GM12874 (cell line): ENCODE data around the gene ADRM1.

Experiments
- CTCF ChIP-seq: IDR thresholded peaks from 2 replicates; pipeline ENCODE4 v1.5.1; 2011; ENCODE audit warnings: low read depth, mild to moderate bottlenecking, control low read depth, low read length, moderate library complexity; ENCODE audit not compliant: insufficient read depth

ADRM1 gene

DNA sequence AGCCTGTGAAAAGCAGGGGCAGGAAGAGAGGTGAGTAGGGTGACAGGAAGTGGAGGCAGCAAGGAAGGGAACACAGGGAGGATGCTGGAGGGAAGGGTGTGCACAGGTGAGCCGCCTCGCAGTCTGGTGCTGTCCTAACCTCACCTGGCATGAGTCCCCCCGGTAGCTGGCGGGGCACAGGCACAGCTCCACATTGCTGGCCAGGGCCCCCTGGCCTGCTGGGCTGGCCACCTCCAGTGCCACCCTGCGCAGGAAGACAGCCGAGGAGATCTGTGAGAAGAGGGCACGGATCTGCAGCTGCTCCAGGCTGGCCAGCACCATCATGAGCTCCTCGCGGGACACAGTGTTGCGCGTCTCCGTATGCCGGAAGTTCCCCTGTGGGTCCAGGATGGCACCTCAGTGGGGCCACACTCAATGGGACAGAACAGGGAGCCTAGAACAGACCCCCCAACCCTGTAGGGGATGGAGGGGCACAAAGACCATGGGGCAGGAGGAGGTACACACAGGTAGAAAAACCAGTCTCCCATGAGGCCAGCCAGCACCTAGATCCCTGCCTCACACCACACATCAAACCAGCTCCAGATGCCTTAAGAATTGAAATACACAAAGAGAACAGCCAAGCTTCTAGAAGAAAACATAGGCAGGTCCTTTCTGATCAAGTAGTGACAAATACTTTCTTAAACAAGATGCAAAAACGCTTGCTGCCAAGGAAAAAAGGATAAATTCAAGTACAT is 22.5 kb downstream of the ADRM1 start:
- no peak for TF ChIP-seq CTCF

- no peak for TF ChIP-seq CTCF
These were observed 23.8 kb downstream of the ADRM1 start for GRCh38 chr20:62326559-62326958.

DNA sequence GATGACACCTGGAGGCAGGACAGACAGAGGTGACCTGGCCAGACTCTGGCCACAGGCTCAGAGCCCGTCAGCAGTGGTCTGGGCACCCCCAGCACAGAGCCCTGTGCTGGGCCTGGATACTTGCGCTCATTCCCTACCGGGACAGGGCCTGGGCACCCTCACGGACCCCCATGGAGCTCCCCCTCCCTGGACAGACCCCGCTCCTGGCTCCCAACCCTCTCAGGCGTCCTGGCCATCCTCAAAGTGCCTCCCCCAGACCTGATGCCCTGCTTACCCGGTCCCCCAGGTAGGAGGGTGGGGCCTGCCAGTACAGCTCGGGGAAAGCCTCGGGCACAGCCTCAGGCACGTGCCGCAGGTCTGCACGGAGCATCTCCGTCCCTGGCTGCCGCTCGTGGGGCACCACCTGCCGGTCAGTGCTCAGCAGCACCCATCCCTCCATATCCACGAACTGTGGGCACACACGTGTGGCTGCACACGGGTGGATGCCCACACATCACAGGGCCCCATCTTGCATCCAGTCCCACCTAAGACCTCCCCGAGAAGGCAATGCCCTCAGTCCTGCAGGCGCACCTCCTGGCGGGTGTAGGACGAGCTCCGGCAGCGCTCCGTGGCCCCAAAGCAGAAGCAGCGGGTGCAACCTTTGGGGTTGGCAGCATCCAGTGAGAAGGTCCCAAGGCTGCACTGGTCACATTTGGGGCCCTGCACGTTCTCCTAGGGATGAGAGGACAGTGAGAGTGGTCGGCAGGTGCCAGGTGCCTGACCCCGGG is 24.3 kb downstream of the ADRM1 start:
- no peak for TF ChIP-seq CTCF

- no peak for TF ChIP-seq CTCF
These were observed 25.1 kb downstream of the ADRM1 start for GRCh38 chr20:62327726-62328495.

- TF ChIP-seq CTCF = no peak
These were observed 26.0 kb downstream of the ADRM1 start for GRCh38 chr20:62328684-62329388.

DNA sequence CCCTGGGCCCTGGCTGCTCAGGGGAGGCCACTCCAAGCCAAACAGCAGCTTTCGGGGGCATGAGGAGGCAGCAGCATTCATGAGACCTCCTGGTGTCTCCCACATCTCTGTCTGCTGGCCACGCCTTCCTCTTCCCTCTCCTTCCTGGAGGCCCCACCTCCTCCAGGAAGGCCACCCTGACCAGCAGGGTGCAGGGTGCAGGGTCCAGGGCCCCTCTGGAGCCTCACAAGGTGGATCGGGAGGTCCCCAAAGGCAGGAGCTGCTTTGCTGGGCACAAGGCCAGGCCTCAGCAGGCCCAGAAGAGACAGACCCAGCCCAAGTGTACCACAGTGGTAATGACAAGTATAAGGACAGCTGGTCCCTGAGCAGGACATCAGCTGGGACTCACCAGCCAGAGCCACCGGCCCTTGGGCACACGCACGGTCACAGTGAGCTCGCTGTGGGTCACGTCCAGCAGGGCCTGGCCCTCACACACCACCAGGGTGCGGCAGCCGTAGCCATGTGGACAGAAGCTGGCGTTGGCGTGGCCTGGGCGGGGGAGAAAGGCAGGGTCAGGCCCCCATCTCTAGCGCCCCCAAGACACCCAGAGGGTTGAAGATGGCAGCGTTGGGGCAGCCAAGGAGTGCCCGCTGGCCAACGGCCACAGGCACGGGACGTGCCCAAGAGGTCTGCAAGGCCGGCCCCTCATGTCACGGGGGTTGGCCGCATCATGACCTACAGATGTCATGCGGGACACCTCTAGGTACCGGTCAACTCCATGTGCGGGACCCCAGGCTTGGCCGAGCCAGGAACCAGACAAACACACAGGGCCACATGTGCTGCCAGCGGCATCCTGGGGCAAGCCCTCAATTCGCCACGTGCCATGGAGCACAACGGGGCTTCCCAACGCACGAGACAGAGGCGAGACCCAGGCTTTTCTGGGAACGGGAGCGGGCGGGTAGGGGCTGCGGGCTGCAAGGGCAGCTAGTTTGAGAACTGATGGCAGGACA is 26.9 kb downstream of the ADRM1 start:
- no peak for TF ChIP-seq CTCF
